KMS-11 (cell line): ENCODE results near the gene RBM20.

Experiments used
- H2AFZ ChIP-seq: fragments of 200-600 bp; sonication (generic); 2 replicates; pipeline ENCODE4 v1.6.1; 2016; ENCODE audit warnings: antibody characterized with exemption, mixed run types, low read depth
- H3K27ac ChIP-seq: fragments of 200-600 bp; sonication (generic); 2 replicates; pipeline ENCODE4 v1.6.1; 2016; ENCODE audit warnings: mild to moderate bottlenecking, mixed run types
- H3K27me3 ChIP-seq: fragments of 200-600 bp; sonication (generic); 2 replicates; pipeline ENCODE4 v1.6.1; 2017; ENCODE audit warnings: mild to moderate bottlenecking, low read depth, mixed run types, moderate library complexity; ENCODE audit not compliant: insufficient read depth
- H3K36me3 ChIP-seq: fragments of 200-600 bp; sonication (generic); 2 replicates; pipeline ENCODE4 v1.6.1; 2017; ENCODE audit warnings: mild to moderate bottlenecking, mixed run types; ENCODE audit not compliant: insufficient read depth
- H3K4me1 ChIP-seq: fragments of 200-600 bp; sonication (generic); 2 replicates; pipeline ENCODE4 v1.6.1; 2016; ENCODE audit warnings: mild to moderate bottlenecking, low read depth, mixed run types; ENCODE audit not compliant: poor library complexity, severe bottlenecking
- H3K4me2 ChIP-seq: fragments of 200-600 bp; sonication (generic); 2 replicates; pipeline ENCODE4 v1.7.0; 2016; ENCODE audit warnings: mild to moderate bottlenecking, mixed run types
- H3K4me3 ChIP-seq: fragments of 200-600 bp; sonication (generic); IDR thresholded peaks from 2 replicates; pipeline ENCODE4 v1.6.1; 2017; ENCODE audit warnings: low read depth, low read length, mixed read lengths; ENCODE audit not compliant: insufficient read depth
- H3K79me2 ChIP-seq: fragments of 200-600 bp; sonication (generic); 2 replicates; pipeline ENCODE4 v1.6.1; 2016; ENCODE audit warnings: low read depth, mixed run types; ENCODE audit not compliant: insufficient read depth
- H3K9ac ChIP-seq: fragments of 200-600 bp; sonication (generic); 2 replicates; pipeline ENCODE4 v1.6.1; 2016; ENCODE audit warnings: mild to moderate bottlenecking, mixed run types
- H4K20me1 ChIP-seq: fragments of 200-600 bp; sonication (generic); 2 replicates; pipeline ENCODE4 v1.6.1; 2016; ENCODE audit warnings: mild to moderate bottlenecking, mixed run types; ENCODE audit not compliant: insufficient read depth
- TF ChIP-seq, protein P1 (sequence below): fragments of 200-600 bp; sonication (generic); conservative IDR thresholded peaks from 2 replicates; pipeline ENCODE4 v1.6.1; 2017; ENCODE audit warnings: low read depth, mild to moderate bottlenecking, antibody characterized with exemption, low read length, moderate library complexity, mixed read lengths

Gene RBM20

DNA sequence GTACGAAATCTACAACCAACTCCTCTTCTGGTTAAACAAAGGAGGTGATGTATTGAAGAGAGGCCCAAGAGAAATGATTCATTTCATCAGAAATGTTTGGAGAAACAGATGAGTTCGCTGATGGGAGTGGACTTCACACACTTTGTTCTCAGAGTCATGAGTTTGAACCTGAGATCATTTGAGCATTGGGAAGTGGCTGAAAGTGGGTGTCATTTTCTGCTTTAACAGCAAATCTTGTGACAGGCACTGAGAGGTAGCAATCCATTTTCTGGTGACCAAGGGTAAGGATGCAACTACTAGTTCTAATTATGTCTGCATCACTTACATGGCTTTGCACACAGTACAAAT, 51.4 kb downstream of the RBM20 start:
- Histone ChIP-seq H2AFZ (no peak overlapping the region), H3K4me3 (no peak overlapping the region), H3K36me3 (no peaks in the 10 kb centered on the region), H4K20me1 (no peaks in the 10 kb centered on the region), H3K4me1 (no peaks in the 10 kb centered on the region), H3K79me2 (no peaks in the 10 kb centered on the region), H3K4me2 (no peak overlapping the region), H3K9ac (no peak overlapping the region), H3K27ac (no peak overlapping the region), H3K27me3 (no peaks in the 10 kb centered on the region)
- TF ChIP-seq, protein P1, sequence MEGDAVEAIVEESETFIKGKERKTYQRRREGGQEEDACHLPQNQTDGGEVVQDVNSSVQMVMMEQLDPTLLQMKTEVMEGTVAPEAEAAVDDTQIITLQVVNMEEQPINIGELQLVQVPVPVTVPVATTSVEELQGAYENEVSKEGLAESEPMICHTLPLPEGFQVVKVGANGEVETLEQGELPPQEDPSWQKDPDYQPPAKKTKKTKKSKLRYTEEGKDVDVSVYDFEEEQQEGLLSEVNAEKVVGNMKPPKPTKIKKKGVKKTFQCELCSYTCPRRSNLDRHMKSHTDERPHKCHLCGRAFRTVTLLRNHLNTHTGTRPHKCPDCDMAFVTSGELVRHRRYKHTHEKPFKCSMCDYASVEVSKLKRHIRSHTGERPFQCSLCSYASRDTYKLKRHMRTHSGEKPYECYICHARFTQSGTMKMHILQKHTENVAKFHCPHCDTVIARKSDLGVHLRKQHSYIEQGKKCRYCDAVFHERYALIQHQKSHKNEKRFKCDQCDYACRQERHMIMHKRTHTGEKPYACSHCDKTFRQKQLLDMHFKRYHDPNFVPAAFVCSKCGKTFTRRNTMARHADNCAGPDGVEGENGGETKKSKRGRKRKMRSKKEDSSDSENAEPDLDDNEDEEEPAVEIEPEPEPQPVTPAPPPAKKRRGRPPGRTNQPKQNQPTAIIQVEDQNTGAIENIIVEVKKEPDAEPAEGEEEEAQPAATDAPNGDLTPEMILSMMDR: no peak

DNA sequence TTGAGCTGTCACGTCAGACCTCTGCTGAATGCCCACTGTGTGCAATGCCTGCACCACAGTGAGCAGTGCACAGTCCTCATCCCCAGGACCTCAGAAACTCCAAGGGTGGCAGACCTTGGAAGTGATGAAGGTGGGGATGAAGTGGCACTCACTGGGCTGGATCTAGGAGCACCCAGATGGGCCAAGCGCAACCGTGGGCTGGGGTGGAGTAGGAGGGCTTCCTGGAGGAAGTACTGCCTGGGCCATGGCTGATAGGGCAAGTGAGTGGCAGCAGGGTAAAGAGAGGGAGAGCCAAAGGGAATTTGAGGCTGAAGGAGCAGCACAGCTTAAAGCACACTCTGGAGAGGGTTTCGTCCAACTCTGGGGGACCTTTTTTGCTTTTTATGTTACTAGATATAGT, 52.3 kb downstream of the RBM20 start:
- H3K79me2 ChIP-seq: no peaks in the 10 kb centered on the region
- no peak overlapping the region for H3K9ac ChIP-seq
- no peak overlapping the region for H3K4me2 ChIP-seq
- H2AFZ ChIP-seq: no peak overlapping the region
- H3K36me3 ChIP-seq: no peaks in the 10 kb centered on the region
- H3K27ac ChIP-seq: no peak overlapping the region
- TF ChIP-seq, protein P1: no peak
- no peak overlapping the region for H3K4me3 ChIP-seq
- no peaks in the 10 kb centered on the region for H3K27me3 ChIP-seq
- no peaks in the 10 kb centered on the region for H4K20me1 ChIP-seq
- no peaks in the 10 kb centered on the region for H3K4me1 ChIP-seq

DNA sequence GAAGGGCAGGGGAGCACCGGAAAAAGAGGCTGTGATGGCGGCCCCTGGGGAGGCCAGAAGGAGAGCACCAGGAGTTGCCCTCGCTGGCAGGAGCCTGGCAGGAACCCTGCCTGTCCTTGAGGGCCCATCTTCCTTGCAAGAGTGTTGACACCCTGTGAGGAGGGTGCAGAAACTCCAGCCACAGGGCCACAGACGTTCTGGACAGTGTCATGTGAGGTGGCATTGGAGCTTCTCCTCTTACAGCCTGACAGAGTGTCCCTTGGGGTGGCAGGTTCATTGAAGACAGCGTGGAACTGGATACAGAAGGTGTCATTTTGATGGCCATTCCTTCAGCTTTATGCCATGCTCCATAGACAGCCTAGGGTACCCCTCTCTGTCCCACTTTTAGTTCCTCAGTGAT, 54.2 kb downstream of the RBM20 start:
- Histone ChIP-seq H2AFZ (no peak overlapping the region), H3K4me2 (no peak overlapping the region), H4K20me1 (no peaks in the 10 kb centered on the region), H3K9ac (no peak overlapping the region), H3K27ac (no peak overlapping the region), H3K79me2 (no peaks in the 10 kb centered on the region), H3K27me3 (no peaks in the 10 kb centered on the region), H3K4me1 (no peaks in the 10 kb centered on the region), H3K4me3 (no peak overlapping the region), H3K36me3 (no peaks in the 10 kb centered on the region)
- TF ChIP-seq, protein P1: no peak

DNA sequence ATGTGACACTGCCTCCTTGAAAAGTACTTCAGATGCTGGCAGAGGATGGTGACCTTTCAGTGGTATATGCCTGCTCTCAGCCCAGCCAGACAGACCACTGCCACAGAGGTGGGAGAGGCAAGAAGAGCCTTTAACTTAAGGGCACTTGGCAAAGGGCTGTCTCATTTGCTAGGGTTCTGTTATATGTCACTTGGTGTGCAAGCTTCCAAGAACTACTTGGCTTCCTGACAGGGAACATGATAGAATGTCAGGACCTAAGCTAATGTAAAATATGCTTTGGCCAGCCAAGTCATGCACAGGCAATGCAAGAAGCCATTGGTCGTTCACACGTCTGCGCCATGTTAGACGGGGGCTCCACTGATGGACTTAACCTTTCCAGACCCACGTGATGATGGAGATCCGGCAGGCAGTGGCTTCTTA, 54.7 kb downstream of the RBM20 start:
- H2AFZ ChIP-seq: no peak overlapping the region
- TF ChIP-seq, protein P1: no peak

More for the DNA sequence above, 54.7 kb downstream of the RBM20 start:
- Histone ChIP-seq H3K9ac (no peak overlapping the region), H3K36me3 (no peaks in the 10 kb centered on the region), H4K20me1 (no peaks in the 10 kb centered on the region), H3K4me2 (no peak overlapping the region), H3K4me3 (no peak overlapping the region), H3K4me1 (no peaks in the 10 kb centered on the region), H3K79me2 (no peaks in the 10 kb centered on the region), H3K27ac (no peak overlapping the region), H3K27me3 (no peaks in the 10 kb centered on the region)
